Neural cell (in vitro differentiated cells): Measurements from ENCODE around the gene TMTC1.

Experiments used
- EP300 ChIP-seq: fragments of 450-650 bp; conservative IDR thresholded peaks from 2 replicates; pipeline ENCODE4 v1.6.1; 2014; ENCODE audit warnings: antibody characterized with exemption, mild to moderate bottlenecking, moderate library complexity; ENCODE audit not compliant: poor library complexity, severe bottlenecking
- EZH2 ChIP-seq: fragments of 200-600, 300-800 bp; shearing (Covaris generic), sonication (generic); IDR thresholded peaks from 2 replicates; pipeline ENCODE4 v1.6.1; 2014; ENCODE audit warnings: antibody characterized with exemption, low read length, borderline replicate concordance, mild to moderate bottlenecking; ENCODE audit not compliant: insufficient read depth, poor library complexity, severe bottlenecking
- MXI1 ChIP-seq: fragments of 450-650 bp; conservative IDR thresholded peaks from 2 replicates; pipeline ENCODE4 v1.6.1; 2014; ENCODE audit warnings: antibody characterized with exemption, mild to moderate bottlenecking; ENCODE audit not compliant: poor library complexity, severe bottlenecking
- POLR2AphosphoS5 ChIP-seq: IDR thresholded peaks from 2 replicates; pipeline ENCODE4 v1.6.1; 2012
- RAD21 ChIP-seq: fragments of 450-650 bp; conservative IDR thresholded peaks from 2 replicates; pipeline ENCODE4 v1.6.1; 2014; ENCODE audit warnings: antibody characterized with exemption, mild to moderate bottlenecking, moderate library complexity
- SMC3 ChIP-seq: fragments of 450-650 bp; conservative IDR thresholded peaks from 2 replicates; pipeline ENCODE4 v1.6.1; 2014; ENCODE audit warnings: antibody characterized with exemption, mild to moderate bottlenecking, moderate library complexity; ENCODE audit not compliant: poor library complexity
- TAF1 ChIP-seq: IDR thresholded peaks from 2 replicates; pipeline ENCODE4 v1.6.1; 2012; ENCODE audit warnings: low read depth
- TF ChIP-seq, protein P1 (sequence below): fragments of 450-650 bp; IDR thresholded peaks from 2 replicates; pipeline ENCODE4 v1.5.1; 2014; ENCODE audit warnings: antibody characterized with exemption, mild to moderate bottlenecking, moderate library complexity; ENCODE audit not compliant: poor library complexity, severe bottlenecking

DNA sequence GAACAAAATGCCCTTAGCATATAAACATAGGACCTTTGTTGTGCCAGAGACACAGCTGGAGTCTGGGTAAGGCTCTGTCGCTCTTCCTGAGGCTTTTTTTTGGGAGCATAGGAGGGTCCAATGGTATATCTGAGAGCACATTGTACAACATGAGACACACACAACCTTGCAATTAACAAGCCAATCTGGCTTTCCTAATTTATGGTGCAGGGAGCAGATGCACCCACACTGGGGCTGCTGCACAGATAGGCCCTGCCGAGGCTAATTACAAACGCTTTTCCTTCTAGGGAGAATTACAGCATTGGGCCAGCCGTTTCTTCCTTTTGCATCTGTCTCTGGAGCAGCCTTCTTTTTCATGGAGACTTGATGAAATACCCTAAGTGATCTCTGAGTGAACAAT is 211.3 kb downstream of the TMTC1 start:
- TF ChIP-seq EP300 (no peak), MXI1 (no peak), EZH2 (no peak), SMC3 (no peak), TAF1 (no peak), POLR2AphosphoS5 (no peak), RAD21 (no peak)
- TF ChIP-seq, protein P1, sequence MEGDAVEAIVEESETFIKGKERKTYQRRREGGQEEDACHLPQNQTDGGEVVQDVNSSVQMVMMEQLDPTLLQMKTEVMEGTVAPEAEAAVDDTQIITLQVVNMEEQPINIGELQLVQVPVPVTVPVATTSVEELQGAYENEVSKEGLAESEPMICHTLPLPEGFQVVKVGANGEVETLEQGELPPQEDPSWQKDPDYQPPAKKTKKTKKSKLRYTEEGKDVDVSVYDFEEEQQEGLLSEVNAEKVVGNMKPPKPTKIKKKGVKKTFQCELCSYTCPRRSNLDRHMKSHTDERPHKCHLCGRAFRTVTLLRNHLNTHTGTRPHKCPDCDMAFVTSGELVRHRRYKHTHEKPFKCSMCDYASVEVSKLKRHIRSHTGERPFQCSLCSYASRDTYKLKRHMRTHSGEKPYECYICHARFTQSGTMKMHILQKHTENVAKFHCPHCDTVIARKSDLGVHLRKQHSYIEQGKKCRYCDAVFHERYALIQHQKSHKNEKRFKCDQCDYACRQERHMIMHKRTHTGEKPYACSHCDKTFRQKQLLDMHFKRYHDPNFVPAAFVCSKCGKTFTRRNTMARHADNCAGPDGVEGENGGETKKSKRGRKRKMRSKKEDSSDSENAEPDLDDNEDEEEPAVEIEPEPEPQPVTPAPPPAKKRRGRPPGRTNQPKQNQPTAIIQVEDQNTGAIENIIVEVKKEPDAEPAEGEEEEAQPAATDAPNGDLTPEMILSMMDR = no peak
